ENCODE measurements around the gene CACNA2D2.
A peak's percentile ranks its signal among the peaks of the same experiment; 100 is the strongest.

The CACNA2D2 gene

GRCh38 chr3:50355829-50356552 is 147.4 kb downstream of the CACNA2D2 start:
- Histone ChIP-seq H3K27ac (ENCODE audit: extremely low read depth, low read depth, low read length) (no peak overlapping the region), H3K4me1 (ENCODE audit: control insufficient read depth, insufficient read depth, low read length) (no peaks in the 10 kb centered on the region), H3K9me3 (ENCODE audit: control insufficient read depth, insufficient read depth, low read depth, low read length) (no peaks in the 10 kb centered on the region), H3K36me3 (ENCODE audit: control insufficient read depth in 2 of 2, insufficient read depth in 1 of 2, low read length in 2 of 2) (peaks cover 0 to 61% of the 10 kb centered on the region in 2 experiments; a peak in 1 of 3 replicates), H3K4me3 (ENCODE audit: low read depth, low read length) (peak overlapping the region; percentile 82)
- ChIA-PET POLR2A (interaction anchor here (1.2 to 1.9 kb wide), 2 partner anchors 10 to 19 kb away, joined by 3 to 12 read pairs; partner anchors contain the start of gene ZMYND10), CTCF (no interaction called here)
- TF ChIP-seq KLF10 (tag by site-specific recombination; IDR thresholded peaks at IDR 0.05) (no peak), KLF17 (tag by site-specific recombination; IDR thresholded peaks at IDR 0.05) (no peak), PRDM10 (tag by site-specific recombination; IDR thresholded peaks at IDR 0.05) (peak; percentile 78; the same call in 1 of the 2 replicates), BCL6B (tag by site-specific recombination; IDR thresholded peaks at IDR 0.05) (no peak), ZBTB26 (tag by site-specific recombination; optimal IDR thresholded peaks at IDR 0.05) (no peak), CTCF (tag by site-specific recombination; IDR thresholded peaks at IDR 0.05) (peak; percentile 33; the same call in 1 of the 2 replicates), GLIS1 (tag by site-specific recombination; IDR thresholded peaks at IDR 0.05) (peak; percentile 60), ZIC2 (tag by site-specific recombination; IDR thresholded peaks at IDR 0.05) (no peak), KLF8 (tag by site-specific recombination; IDR thresholded peaks at IDR 0.05) (no peak), YY2 (tag by site-specific recombination; IDR thresholded peaks at IDR 0.05) (no peak), ZNF394 (tag by site-specific recombination; IDR thresholded peaks at IDR 0.05; ENCODE audit: borderline replicate concordance) (no peak), ZBTB48 (tag by site-specific recombination; IDR thresholded peaks at IDR 0.05) (peak; percentile 46; the same call in 1 of the 2 replicates), ZNF558 (tag by site-specific recombination; IDR thresholded peaks at IDR 0.05) (no peak), IKZF3 (tag by site-specific recombination; IDR thresholded peaks at IDR 0.05) (no peak)

GRCh38 chr3:50354850-50355249 is 148.6 kb downstream of the CACNA2D2 start:
- ChIA-PET CTCF (interaction anchor here (0.6 kb wide), 1 partner anchor 799 kb away, joined by 3 read pairs; no protein-coding TSS in a partner anchor), POLR2A (interaction anchor here (3.1 kb wide), 1 partner anchor 18 kb away, joined by 23 read pairs; no protein-coding TSS in a partner anchor)
- Histone ChIP-seq H3K4me1 (ENCODE audit: control insufficient read depth, insufficient read depth, low read length) (no peaks in the 10 kb centered on the region), H3K4me3 (ENCODE audit: low read depth, low read length) (no peak overlapping the region), H3K36me3 (ENCODE audit: control insufficient read depth in 2 of 2, insufficient read depth in 1 of 2, low read length in 2 of 2) (peaks cover 0 to 61% of the 10 kb centered on the region in 2 experiments; a peak in 1 of 3 replicates), H3K27ac (ENCODE audit: extremely low read depth, low read depth, low read length) (no peak overlapping the region), H3K9me3 (ENCODE audit: control insufficient read depth, insufficient read depth, low read depth, low read length) (no peaks in the 10 kb centered on the region)
- TF ChIP-seq FEZF1 (tag by site-specific recombination; IDR thresholded peaks at IDR 0.05) (no peak), BCL11B (tag by site-specific recombination; IDR thresholded peaks at IDR 0.05; ENCODE audit: low read depth) (no peak), ZNF211 (tag by site-specific recombination; IDR thresholded peaks at IDR 0.05; ENCODE audit: low read depth) (no peak), ZNF140 (tag by site-specific recombination; IDR thresholded peaks at IDR 0.05) (no peak), ZNF155 (tag by site-specific recombination; IDR thresholded peaks at IDR 0.05) (no peak), ZNF473 (tag by site-specific recombination; IDR thresholded peaks at IDR 0.05) (no peak), GLI2 (tag by site-specific recombination; IDR thresholded peaks at IDR 0.05; ENCODE audit: borderline replicate concordance, low read depth) (no peak), ZNF510 (tag by site-specific recombination; IDR thresholded peaks at IDR 0.05; ENCODE audit: insufficient replicate concordance) (no peak), ZNF398 (tag by site-specific recombination; IDR thresholded peaks at IDR 0.05) (no peak)

Data from HEK293 (cell line).